Daoy (cell line): ENCODE results near the gene KIF21B. TPM values are rescaled to one million over a fixed set of nuclear protein-coding genes. Genes with fewer than 3 reads are reported as not detected.
A peak's percentile ranks its signal among the peaks of the same experiment; 100 is the strongest.

ENCODE experiments used
- DNase-seq: peaks from one replicate; pipeline ENCODE4 v3.0.0-alpha.2; 2015; ENCODE audit warnings: low read depth
- total RNA-seq: library from RNA; depleted of rRNA; stranded (reverse); fragments of >200 nt; shearing (Covaris generic); gene quantifications from 2 replicates; pipeline ENCODE4 v1.2.3, GENCODE V29; 2014

The KIF21B gene
- total RNA-seq, 1 experiment from 2014 or later = 3.4 TPM

- DNase-seq = no peak
Measured at GRCh38 chr1:201000391-201000790, 23.1 kb downstream of the KIF21B start.

DNA sequence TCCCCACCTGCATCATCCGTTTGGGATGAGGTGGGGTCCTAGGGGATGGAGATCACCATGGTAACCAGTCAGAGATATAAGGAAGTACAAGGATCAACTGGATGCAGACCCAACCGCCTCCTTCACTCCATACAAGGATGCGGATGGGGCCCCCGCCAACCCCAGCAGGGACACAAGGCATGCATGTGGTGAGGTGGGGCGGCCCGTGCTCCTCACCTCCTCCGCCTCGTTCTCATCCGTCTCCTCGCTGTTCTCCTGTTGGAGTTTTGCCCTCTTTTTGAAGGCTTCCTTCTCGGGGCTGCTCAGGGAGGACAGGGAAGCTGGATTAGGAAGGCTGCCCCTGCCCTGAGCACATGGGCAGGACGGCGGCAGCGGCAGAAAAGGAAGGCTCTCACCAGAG is 23.8 kb downstream of the KIF21B start:
- no peak for DNase-seq

GRCh38 chr1:200998323-200998722 is 25.2 kb downstream of the KIF21B start:
- DNase-seq = no peak

DNA sequence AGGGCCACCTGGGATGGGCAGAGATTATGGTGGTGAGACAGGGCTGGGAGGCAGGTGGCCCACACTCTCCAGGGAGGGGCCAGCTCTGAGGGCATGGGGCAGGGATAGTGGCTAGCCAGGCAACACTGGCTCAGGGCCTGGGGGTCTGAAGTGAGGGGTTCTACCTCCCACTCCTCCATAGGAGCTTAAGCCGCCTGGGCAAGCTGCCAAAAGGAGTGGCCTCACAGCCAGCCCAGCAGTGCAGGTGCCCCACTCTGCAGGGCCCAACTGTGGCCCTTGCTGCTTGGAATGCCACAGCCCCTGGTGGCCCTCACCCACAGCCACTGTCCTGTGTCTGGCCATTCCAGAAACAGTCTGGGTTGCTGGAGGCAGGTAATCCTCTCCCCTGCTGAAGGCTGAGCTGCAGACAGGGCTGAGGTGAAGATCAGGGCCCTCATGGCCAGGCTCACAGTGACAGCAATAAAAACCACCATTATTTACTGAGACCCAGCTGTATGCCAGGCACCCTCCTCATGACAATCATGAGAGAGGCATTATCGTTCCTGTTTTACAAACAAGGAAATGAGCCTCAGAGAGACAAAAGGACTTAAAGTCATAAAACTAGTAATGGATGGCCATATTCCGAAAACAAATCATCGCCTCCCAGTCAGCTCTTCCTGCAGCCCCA is 31.0 kb downstream of the KIF21B start:
- no peak for DNase-seq

- no peak for DNase-seq
Measured at GRCh38 chr1:200991097-200991614, 32.4 kb downstream of the KIF21B start.

DNA sequence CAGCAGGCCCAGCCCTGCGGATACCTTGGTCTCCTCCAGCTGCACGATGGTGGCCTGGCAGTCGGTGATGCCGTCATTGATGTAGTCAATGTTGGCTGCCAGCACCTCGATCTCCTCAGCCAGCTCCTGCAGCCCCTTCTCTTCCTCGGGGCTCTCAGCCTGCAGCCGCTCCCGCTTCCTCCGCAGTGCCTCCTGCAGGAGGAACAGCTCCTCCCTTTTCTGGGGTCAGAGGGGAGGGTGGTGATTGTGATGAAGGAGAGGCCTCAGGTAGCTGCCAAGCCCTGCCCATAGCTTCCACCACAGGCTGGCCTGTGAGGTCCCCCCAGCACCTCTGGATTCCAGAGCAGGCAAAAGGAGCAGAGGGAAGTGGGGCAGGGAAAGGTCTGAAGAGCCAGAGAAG is 33.4 kb downstream of the KIF21B start:
- DNase-seq = no peak

GRCh38 chr1:200989337-200989736 is 34.2 kb downstream of the KIF21B start:
- no peak for DNase-seq

GRCh38 chr1:200988693-200989092 is 34.8 kb downstream of the KIF21B start:
- no peak for DNase-seq

- no peak for DNase-seq
Measured at GRCh38 chr1:200985481-200985880, 38.0 kb downstream of the KIF21B start.

- no peak for DNase-seq
Measured at GRCh38 chr1:200983035-200983561, 40.4 kb downstream of the KIF21B start.

GRCh38 chr1:200982071-200982945 is 41.2 kb downstream of the KIF21B start:
- no peak for DNase-seq

DNA sequence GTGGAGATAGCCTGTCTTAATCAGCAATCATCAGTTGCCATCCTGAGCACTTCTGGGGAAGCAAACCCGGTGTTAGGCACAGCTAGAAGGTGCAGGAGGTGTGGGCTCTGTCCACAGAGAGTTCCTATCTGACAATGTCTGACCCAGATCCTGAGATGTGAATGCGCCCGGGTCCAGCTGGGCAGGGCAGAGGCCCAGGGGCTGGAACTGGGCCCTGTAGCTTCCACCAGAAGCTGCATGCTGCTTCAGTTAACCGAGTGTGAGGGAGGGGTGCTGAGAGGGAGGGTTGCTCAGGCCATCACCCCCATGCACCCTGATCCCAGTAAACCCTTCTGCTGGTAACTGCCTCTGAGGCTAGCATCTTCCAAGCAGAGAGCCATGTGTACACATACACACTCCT is 42.2 kb downstream of the KIF21B start:
- DNase-seq = no peak

GRCh38 chr1:200980873-200981272 is 42.6 kb downstream of the KIF21B start:
- DNase-seq = no peak

GRCh38 chr1:200980452-200980772 is 43.1 kb downstream of the KIF21B start:
- no peak for DNase-seq

- DNase-seq = peak; percentile 56
Measured at GRCh38 chr1:200979574-200980451, 43.7 kb downstream of the KIF21B start.

DNA sequence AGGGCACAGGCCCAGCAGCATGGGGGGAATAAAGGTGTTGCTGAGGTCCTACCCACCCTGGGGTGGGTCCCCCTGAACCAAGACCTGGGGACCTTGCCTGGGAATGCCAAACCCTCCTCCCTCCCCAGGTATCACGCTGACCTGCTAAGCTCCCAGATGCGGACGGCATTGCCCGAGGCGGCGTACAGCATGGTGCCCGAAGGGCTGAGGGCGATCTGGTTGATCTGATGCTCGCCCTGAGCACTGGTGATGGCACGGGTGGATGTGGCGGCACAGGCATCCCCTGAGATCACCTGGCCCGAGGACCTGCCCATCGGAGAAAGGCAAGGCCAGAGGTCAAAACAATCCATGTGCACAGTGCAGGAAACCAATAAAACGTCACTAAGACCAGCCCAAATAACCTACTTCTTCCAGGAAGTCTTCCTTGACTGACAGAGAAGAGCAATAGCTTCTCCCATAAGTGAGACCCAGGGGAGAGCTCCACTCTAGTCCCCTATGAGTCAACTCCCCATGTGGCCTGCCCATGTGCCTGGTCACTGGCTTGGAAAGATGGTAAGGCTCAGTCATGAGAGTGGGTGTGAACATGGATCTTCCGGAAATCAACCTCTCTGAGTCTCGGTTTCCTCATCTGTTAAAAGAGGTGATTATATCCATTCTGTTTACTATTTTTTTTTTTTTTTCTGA is 46.3 kb downstream of the KIF21B start:
- DNase-seq = no peak

DNA sequence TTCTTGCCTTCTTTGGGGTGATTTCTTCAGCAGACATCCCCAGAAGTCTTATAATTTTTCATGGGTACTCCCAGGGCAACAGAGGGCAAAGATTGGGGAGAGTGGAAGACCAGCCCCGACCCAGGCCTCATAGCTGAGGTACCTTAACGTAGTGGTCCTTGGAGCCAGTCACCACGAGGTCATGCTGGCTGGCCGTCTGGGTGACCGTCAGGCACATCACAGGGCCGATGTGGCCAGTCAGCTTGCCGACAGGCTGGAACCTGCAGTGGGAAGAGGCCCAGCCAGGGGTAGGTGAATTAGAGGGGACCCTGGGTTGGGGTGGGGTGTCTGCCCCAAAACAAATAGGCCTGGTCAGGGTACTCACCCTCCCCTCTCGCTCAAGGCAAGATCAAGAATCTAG is 46.9 kb downstream of the KIF21B start:
- DNase-seq = no peak

- no peak for DNase-seq
Measured at GRCh38 chr1:200975458-200975857, 48.1 kb downstream of the KIF21B start.

GRCh38 chr1:200974711-200975110 is 48.8 kb downstream of the KIF21B start:
- DNase-seq = no peak

DNA sequence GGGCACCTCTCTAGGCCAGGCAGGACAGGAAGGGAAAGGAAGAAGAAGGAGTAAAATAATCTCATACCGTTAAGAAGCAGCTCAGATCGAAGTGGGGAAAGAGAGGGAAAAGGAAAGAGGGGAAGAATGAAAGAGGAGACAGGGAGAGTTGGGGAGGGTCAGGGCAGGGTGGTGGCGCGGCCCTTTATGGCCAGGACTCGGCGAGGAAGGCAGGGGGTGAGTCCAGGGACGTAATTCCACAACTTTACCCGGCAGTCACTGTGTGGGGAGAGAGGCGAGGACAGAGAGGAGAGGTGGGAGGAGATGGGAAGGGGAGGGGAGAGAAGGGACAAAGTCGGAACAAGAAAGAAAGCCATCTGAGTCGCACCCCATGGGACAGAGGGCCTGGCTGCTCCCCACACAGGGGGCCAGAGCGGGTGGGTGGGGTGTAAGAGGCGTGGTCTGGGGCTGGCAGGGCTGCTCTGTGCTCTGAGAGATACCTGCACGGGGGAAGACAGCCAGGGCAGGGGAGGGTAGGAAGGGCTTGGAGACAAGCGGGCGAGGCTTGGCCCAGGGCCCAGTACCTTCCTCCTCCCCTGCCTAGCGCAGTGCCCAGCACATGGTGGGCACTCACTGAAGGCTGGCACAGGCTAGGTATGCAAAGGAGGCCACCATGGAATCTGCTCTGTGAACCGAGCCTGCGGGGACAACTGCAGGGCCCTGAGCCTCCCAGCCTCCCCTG is 49.4 kb downstream of the KIF21B start:
- DNase-seq = no peak
